SU-DHL-6 (cell line): ENCODE data around the gene SPRY2.
"Not testable (repeated sequence)": the region's sequence is repeated elsewhere in the genome, so short reads cannot be mapped to it uniquely, and the experiment has no call there.

Experiments
- H2AFZ ChIP-seq: fragments of 200-600 bp; sonication (generic); 2 replicates; pipeline ENCODE4 v1.6.1; 2014; ENCODE audit warnings: low read depth, mild to moderate bottlenecking, moderate library complexity, mixed read lengths, antibody characterized with exemption, low read length; ENCODE audit not compliant: severe bottlenecking
- H3F3A ChIP-seq: fragments of 200-600 bp; shearing (Covaris generic); 2 replicates; pipeline ENCODE4 v1.6.0; 2016; ENCODE audit warnings: antibody characterized with exemption, mild to moderate bottlenecking; ENCODE audit not compliant: insufficient read depth
- H3K27ac ChIP-seq: fragments of 200-600 bp; sonication (generic); 2 replicates; pipeline ENCODE4 v1.5.1; 2016; ENCODE audit warnings: low read depth, mild to moderate bottlenecking, low read length, moderate library complexity, mixed read lengths
- H3K27me3 ChIP-seq: fragments of 200-600 bp; sonication (generic), shearing (Covaris generic); 2 replicates; pipeline ENCODE4 v1.6.0; 2014; ENCODE audit warnings: mild to moderate bottlenecking, low read length
- H3K36me3 ChIP-seq: fragments of 200-600 bp; sonication (generic); 2 replicates; pipeline ENCODE4 v1.6.1; 2014; ENCODE audit warnings: mild to moderate bottlenecking, low read length, mixed read lengths
- H3K4me2 ChIP-seq: fragments of 300-600, 200-600 bp; shearing (Covaris generic), sonication (generic); 2 replicates; pipeline ENCODE4 v1.6.0; 2014; ENCODE audit warnings: low read length, low read depth, mild to moderate bottlenecking; ENCODE audit not compliant: poor library complexity, severe bottlenecking
- H3K4me3 ChIP-seq: fragments of 200-600 bp; sonication (generic); 2 replicates; pipeline ENCODE4 v1.5.1; 2014; ENCODE audit warnings: antibody characterized with exemption, low read length, mild to moderate bottlenecking, mixed read lengths; ENCODE audit not compliant: insufficient read depth, poor library complexity, severe bottlenecking
- H3K79me2 ChIP-seq: fragments of 200-600 bp; sonication (generic); 2 replicates; pipeline ENCODE4 v1.6.1; 2014; ENCODE audit warnings: mild to moderate bottlenecking, low read length, moderate library complexity; ENCODE audit not compliant: insufficient read depth
- H3K9ac ChIP-seq: fragments of 200-600 bp; sonication (generic); 2 replicates; pipeline ENCODE4 v1.7.0; 2014; ENCODE audit warnings: mild to moderate bottlenecking, low read length
- H3K9me2 ChIP-seq: fragments of 200-600 bp; sonication (generic); replicated peaks from 2 replicates; pipeline ENCODE4 v1.6.1; 2014; ENCODE audit warnings: low read length; ENCODE audit not compliant: insufficient read depth
- H3K9me3 ChIP-seq: fragments of 200-600 bp; sonication (generic); 2 replicates; pipeline ENCODE4 v1.6.1; 2014; ENCODE audit warnings: low read length, mixed read lengths; ENCODE audit not compliant: insufficient read depth
- H4K20me1 ChIP-seq: fragments of 200-600 bp; sonication (generic); 2 replicates; pipeline ENCODE4 v1.6.1; 2014; ENCODE audit warnings: low read depth, mild to moderate bottlenecking, antibody characterized with exemption, low read length, moderate library complexity, mixed read lengths
- CTCF ChIP-seq: fragments of 200-600 bp; sonication (generic); IDR thresholded peaks from one replicate; pipeline ENCODE4 v1.5.1; 2017; ENCODE audit warnings: antibody characterized with exemption, mild to moderate bottlenecking, low read length, moderate library complexity; ENCODE audit not compliant: insufficient read depth, poor library complexity, severe bottlenecking
- EZH2phosphoT487 ChIP-seq: fragments of 200-600 bp; sonication (generic), shearing (Covaris generic); conservative IDR thresholded peaks from 2 replicates; pipeline ENCODE4 v1.6.1; 2018; ENCODE audit warnings: mild to moderate bottlenecking, antibody characterized with exemption, low read length, moderate library complexity, mixed read lengths

SPRY2 gene

GRCh38 chr13:80348750-80349149 lies 7.8 kb upstream of the SPRY2 start:
- no peak overlapping the region for H3K4me3 ChIP-seq
- no peak overlapping the region for H3K9ac ChIP-seq
- H3F3A ChIP-seq, result no peaks in the 10 kb centered on the region
- H2AFZ ChIP-seq, result no peak overlapping the region
- H3K36me3 ChIP-seq, result no peaks in the 10 kb centered on the region
- no peak overlapping the region for H3K27ac ChIP-seq
- no peaks in the 10 kb centered on the region for H3K9me3 ChIP-seq
- no peaks in the 10 kb centered on the region for H3K79me2 ChIP-seq
- no peak overlapping the region for H3K4me2 ChIP-seq
- H3K27me3 ChIP-seq, result no peaks in the 10 kb centered on the region
- H3K9me2 ChIP-seq, result no peaks in the 10 kb centered on the region
- no peak for TF ChIP-seq CTCF
- TF ChIP-seq EZH2phosphoT487, result no peak
- no peaks in the 10 kb centered on the region for H4K20me1 ChIP-seq

- H3F3A ChIP-seq, result no peaks in the 10 kb centered on the region
- no peaks in the 10 kb centered on the region for H3K9me3 ChIP-seq
- no peaks in the 10 kb centered on the region for H3K27me3 ChIP-seq
- no peaks in the 10 kb centered on the region for H3K36me3 ChIP-seq
- no peak overlapping the region for H2AFZ ChIP-seq
- TF ChIP-seq CTCF, result no peak
- TF ChIP-seq EZH2phosphoT487, result no peak
- no peak overlapping the region for H3K4me3 ChIP-seq
- H3K79me2 ChIP-seq, result no peaks in the 10 kb centered on the region
- H3K9ac ChIP-seq, result no peak overlapping the region
- H4K20me1 ChIP-seq, result no peaks in the 10 kb centered on the region
- H3K4me2 ChIP-seq, result no peak overlapping the region
- H3K27ac ChIP-seq, result no peak overlapping the region
- no peaks in the 10 kb centered on the region for H3K9me2 ChIP-seq
These were observed 7.4 kb upstream of the SPRY2 start for GRCh38 chr13:80348314-80348713.

- Histone ChIP-seq H3K27me3 (no peaks in the 10 kb centered on the region), H3K4me2 (no peak overlapping the region), H4K20me1 (no peaks in the 10 kb centered on the region), H3K9me3 (no peaks in the 10 kb centered on the region), H3K36me3 (no peaks in the 10 kb centered on the region), H3K4me3 (no peak overlapping the region), H3K9me2 (no peaks in the 10 kb centered on the region), H2AFZ (no peak overlapping the region), H3K27ac (no peak overlapping the region), H3F3A (no peaks in the 10 kb centered on the region), H3K9ac (no peak overlapping the region), H3K79me2 (no peaks in the 10 kb centered on the region)
- TF ChIP-seq EZH2phosphoT487 (no peak), CTCF (no peak)
These were observed 5.0 kb upstream of the SPRY2 start for GRCh38 chr13:80345771-80346510.

GRCh38 chr13:80344032-80344431 lies 3.1 kb upstream of the SPRY2 start:
- not testable (repeated sequence) for H4K20me1 ChIP-seq, H3K4me3 ChIP-seq, H3K27me3 ChIP-seq, H3K9me2 ChIP-seq, H3K9ac ChIP-seq, H3K36me3 ChIP-seq, H3K79me2 ChIP-seq, H3F3A ChIP-seq, H3K4me2 ChIP-seq, H3K27ac ChIP-seq, H2AFZ ChIP-seq, H3K9me3 ChIP-seq
